Measurements from ENCODE around the gene KCNA2.

KCNA2 gene

DNA sequence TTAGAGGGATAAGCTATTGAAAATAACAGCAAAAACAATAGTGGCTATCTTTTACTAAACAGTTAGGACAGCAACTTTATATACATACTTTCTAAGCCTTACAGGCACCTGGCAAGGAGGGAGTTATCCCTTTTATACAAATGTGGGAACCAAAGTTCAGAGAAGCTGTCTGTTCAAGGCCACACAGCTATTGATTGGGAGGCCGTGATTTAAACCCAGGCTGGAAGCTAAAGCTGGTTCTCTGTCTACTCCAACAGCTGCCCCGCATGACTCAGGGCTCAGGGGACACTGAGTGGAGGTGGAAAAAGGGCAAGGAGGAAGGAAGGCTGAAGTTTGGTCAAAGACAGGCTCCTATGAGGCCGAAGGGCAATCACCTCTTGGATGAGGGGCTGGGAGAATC is 26.7 kb downstream of the KCNA2 start:
- TF ChIP-seq, protein P1, sequence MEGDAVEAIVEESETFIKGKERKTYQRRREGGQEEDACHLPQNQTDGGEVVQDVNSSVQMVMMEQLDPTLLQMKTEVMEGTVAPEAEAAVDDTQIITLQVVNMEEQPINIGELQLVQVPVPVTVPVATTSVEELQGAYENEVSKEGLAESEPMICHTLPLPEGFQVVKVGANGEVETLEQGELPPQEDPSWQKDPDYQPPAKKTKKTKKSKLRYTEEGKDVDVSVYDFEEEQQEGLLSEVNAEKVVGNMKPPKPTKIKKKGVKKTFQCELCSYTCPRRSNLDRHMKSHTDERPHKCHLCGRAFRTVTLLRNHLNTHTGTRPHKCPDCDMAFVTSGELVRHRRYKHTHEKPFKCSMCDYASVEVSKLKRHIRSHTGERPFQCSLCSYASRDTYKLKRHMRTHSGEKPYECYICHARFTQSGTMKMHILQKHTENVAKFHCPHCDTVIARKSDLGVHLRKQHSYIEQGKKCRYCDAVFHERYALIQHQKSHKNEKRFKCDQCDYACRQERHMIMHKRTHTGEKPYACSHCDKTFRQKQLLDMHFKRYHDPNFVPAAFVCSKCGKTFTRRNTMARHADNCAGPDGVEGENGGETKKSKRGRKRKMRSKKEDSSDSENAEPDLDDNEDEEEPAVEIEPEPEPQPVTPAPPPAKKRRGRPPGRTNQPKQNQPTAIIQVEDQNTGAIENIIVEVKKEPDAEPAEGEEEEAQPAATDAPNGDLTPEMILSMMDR (IDR thresholded peaks at IDR 0.05; ENCODE audit: low read depth, low read length): no peak
- no peak for DNase-seq (ENCODE audit: low read depth in 2 of 2)
- H3K4me3 ChIP-seq (replicated peaks in 1 of 2; ENCODE audit: low read depth in 2 of 2, low read length in 2 of 2): no peak overlapping the region

DNA sequence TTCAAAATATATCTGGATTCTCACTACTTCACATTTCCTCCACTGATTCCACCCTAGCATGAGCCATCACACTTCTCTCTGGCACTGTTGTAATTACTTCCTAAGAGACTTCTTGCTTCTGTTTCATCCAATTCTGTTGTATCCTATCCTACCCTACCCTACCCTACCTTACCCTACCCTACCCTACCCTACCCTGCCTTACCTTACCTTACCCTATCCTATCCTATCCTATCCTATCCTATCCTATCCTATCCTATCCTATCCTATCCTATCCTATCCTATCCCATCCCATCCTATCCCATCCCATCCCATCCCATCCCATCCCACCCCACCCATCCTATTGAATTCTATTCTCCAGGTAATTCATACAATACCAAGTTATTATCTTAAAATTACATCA is 29.7 kb downstream of the KCNA2 start:
- TF ChIP-seq, protein P1 (IDR thresholded peaks at IDR 0.05; ENCODE audit: low read depth, low read length): no peak
- no peak for DNase-seq (ENCODE audit: low read depth in 2 of 2)
- no peak overlapping the region for H3K4me3 ChIP-seq (replicated peaks in 1 of 2; ENCODE audit: low read depth in 2 of 2, low read length in 2 of 2)

DNA sequence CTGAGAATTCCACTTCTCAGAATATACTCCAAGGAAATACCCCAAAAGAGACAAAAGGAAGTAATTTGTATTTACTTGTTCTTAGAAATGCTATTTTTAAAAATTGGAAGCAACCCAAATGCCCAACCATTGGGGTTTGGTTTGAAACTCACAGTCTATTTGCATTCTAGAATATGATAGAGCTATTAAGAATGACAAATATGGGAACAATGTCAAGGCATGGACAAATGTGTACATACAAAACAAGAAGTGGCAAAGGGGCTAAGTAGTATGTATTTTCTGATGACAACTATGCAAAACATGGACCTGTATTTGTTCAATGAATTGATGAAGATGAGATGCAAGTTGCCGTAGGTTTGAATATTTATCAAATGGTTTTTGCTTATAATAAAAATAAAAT is 32.8 kb downstream of the KCNA2 start:
- H3K4me3 ChIP-seq (replicated peaks in 1 of 2; ENCODE audit: low read depth in 2 of 2, low read length in 2 of 2): no peak overlapping the region
- no peak for DNase-seq (ENCODE audit: low read depth in 2 of 2)
- TF ChIP-seq, protein P1 (IDR thresholded peaks at IDR 0.05; ENCODE audit: low read depth, low read length): no peak

DNA sequence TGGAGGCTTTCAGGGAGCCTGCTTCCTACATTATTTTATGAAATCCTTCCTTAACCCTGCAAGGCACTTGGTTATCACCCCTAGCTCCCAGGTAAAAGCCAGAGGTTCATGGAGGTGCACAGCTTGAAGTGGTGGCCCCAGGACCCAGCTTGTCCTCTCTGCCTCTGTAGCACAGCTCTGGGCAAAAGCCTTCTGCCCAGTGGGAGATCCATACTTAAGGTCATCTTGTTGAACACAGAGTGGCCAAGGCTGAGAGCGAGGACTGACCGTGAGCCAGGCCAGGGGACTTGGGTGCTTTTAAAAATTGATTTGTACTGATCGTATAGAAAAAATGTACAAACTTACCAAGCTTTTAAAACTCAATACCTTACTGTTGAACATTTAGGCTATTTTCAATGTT is 33.4 kb downstream of the KCNA2 start:
- no peak overlapping the region for H3K4me3 ChIP-seq (replicated peaks in 1 of 2; ENCODE audit: low read depth in 2 of 2, low read length in 2 of 2)
- DNase-seq (ENCODE audit: low read depth in 2 of 2): no peak
- TF ChIP-seq, protein P1 (IDR thresholded peaks at IDR 0.05; ENCODE audit: low read depth, low read length): no peak

DNA sequence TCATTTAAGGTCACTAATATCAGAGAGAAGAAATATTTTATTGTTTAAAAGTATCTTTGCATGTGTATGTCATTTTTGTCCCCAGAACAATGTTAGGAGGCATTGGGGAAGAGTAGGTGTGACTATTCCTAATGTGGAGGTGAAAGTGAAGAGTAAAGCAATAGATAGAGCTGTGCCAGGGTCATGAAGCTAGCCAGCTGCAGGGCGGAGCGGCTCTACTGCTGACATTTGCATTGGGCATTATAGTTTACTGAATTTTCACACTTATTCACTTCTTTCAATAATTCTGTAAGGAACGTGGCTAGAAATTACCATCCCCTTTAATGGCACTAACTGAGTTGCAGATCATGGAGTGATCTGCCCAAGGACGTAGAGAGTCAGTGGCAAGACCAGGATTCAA is 35.3 kb downstream of the KCNA2 start:
- no peak for DNase-seq (ENCODE audit: low read depth in 2 of 2)
- no peak overlapping the region for H3K4me3 ChIP-seq (replicated peaks in 1 of 2; ENCODE audit: low read depth in 2 of 2, low read length in 2 of 2)
- TF ChIP-seq, protein P1 (IDR thresholded peaks at IDR 0.05; ENCODE audit: low read depth, low read length): no peak

DNA sequence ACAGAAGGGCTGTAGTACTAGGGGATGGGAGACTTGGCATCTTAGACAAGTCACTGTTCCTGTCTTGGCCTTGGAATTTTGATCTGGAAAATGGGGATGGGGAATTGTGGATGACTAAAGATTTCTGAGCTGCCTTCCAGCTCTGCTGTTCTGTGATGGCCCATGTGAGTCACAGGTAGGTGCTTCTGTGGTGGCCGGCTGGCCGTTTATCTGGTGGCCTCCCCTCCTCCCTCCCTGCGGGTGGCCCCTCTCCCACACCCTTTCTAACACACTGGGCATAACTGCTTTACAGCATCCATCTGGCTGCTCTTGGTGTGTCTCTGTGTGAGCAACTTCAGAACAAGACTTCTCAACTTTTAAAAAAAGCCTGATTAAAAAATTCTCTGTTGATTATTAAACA is 35.9 kb downstream of the KCNA2 start:
- TF ChIP-seq, protein P1 (IDR thresholded peaks at IDR 0.05; ENCODE audit: low read depth, low read length): no peak
- H3K4me3 ChIP-seq (replicated peaks in 1 of 2; ENCODE audit: low read depth in 2 of 2, low read length in 2 of 2): no peak overlapping the region
- no peak for DNase-seq (ENCODE audit: low read depth in 2 of 2)

DNA sequence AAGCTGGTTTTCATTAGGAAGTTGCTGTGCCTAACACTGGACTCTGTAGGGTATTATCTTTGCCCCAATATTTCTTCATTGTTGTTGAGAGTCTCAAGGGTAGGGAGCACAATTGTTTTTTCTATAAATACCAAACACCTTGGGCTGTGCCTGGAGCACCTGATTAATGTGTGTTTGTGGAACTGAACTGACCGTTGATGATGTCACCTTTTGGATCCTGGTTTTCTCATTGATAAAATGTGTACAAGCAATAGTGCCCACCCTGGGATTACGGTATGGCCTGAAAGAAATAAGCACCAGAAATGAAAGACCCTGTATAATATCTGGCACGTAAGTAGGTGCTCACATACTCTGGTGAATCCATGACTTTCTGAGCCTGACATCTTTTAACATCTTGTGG is 39.3 kb downstream of the KCNA2 start:
- no peak overlapping the region for H3K4me3 ChIP-seq (replicated peaks in 1 of 2; ENCODE audit: low read depth in 2 of 2, low read length in 2 of 2)
- TF ChIP-seq, protein P1 (IDR thresholded peaks at IDR 0.05; ENCODE audit: low read depth, low read length): no peak
- no peak for DNase-seq (ENCODE audit: low read depth in 2 of 2)
